ENCODE results near the gene FOXP1. TPM values are rescaled to one million over a fixed set of nuclear protein-coding genes. Genes with fewer than 3 reads are reported as not detected.
A peak's percentile ranks its signal among the peaks of the same experiment; 100 is the strongest.

FOXP1 gene
- polyA plus RNA-seq, 4 donors = 4.9 to 66.5 (median 15.3) TPM

DNA sequence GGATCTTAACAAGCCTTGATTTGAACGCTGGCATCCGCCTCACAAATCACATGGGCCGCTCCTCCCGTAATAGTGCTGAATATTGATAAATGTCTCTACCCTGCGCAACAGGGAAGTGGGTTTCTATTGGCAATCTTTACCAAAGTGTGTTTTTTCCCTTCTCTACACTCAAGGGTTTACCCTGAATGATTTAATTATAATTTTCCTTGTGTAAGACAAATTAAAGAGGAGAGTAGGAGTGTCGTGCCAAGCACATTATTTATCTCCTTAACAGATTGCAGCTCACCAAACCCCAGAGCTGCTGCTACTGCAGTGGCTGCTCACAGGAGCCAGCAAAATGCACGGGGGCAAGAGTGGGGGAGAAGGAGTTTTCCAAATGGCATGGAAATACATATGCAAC is 545.8 kb downstream of the FOXP1 start:
- H3K9me3 ChIP-seq (ENCODE audit: control insufficient read depth in 2 of 2, insufficient read depth in 1 of 2, low read depth in 1 of 2, low read length in 1 of 2) = no peaks in the 10 kb centered on the region
- FAIRE-seq (no peak), DNase-seq (no peak)
- peaks cover 0 to 3% (median 0%) of the 10 kb centered on the region in 3 donors for H3K4me1 ChIP-seq (ENCODE audit: control insufficient read depth in 3 of 3, insufficient read depth in 2 of 3, low read depth in 1 of 3, low read length in 2 of 3)
- no peak overlapping the region for H3K4me3 ChIP-seq (ENCODE audit: low read depth in 1 of 3, low read length in 3 of 3)
- H3K27me3 ChIP-seq (ENCODE audit: control insufficient read depth in 3 of 3, insufficient read depth in 3 of 3, low read length in 3 of 3) = no peaks in the 10 kb centered on the region
- no peak overlapping the region for H3K27ac ChIP-seq (ENCODE audit: low read depth in 1 of 3, low read length in 2 of 3)
- WGBS, 3 donors = 86 to 95% (median 91%) methylated on average over 7 of the region's 7 CpGs
- peaks cover 10 to 41% (median 14%) of the 10 kb centered on the region in 3 donors for H3K36me3 ChIP-seq (ENCODE audit: control insufficient read depth in 3 of 3, insufficient read depth in 2 of 3, low read depth in 1 of 3, low read length in 3 of 3)

DNA sequence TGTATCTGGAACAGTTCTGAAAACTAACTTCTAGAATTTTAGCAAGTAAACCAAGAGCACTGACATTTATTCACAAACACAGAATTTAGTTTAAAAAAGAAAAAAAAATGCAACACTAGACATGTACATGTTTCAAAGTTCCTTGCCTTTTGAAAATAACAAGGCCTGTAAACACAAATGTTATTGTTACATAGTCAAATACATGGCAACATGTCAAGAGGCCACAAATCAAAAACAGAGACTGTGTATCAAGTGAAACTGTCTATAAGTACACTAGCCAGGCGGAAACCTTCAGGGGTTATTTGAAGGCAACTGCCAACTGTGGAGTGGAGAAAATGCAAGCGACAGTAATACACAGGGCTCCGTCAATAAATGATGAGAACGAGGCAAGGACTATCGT is 547.6 kb downstream of the FOXP1 start:
- H3K4me1 ChIP-seq (ENCODE audit: control insufficient read depth in 3 of 3, insufficient read depth in 2 of 3, low read depth in 1 of 3, low read length in 2 of 3) = peaks cover 0 to 3% (median 0%) of the 10 kb centered on the region in 3 donors

DNA sequence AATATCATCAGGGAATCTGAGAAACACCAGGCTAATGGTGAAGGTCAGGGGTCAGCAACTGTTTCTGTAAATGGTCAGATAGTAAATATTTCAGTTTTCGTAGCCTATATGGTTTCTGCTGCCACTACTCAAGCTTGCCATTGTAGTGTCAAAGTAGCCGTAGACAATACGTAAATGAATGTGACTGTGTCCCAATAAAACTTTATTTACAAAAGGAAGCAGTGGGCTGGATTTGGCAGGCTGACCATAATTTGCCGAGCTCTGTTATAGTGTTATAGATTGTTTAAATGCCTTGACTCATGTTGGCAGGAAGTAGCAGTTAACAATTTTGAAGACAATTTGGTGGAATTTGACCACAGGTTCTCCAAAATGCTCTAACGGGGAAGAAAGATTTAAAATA is 548.2 kb downstream of the FOXP1 start:
- Histone ChIP-seq H3K4me3 (ENCODE audit: low read depth in 1 of 3, low read length in 3 of 3) (no peak overlapping the region), H3K27ac (ENCODE audit: low read depth in 1 of 3, low read length in 2 of 3) (no peak overlapping the region), H3K27me3 (ENCODE audit: control insufficient read depth in 3 of 3, insufficient read depth in 3 of 3, low read length in 3 of 3) (no peaks in the 10 kb centered on the region), H3K9me3 (ENCODE audit: control insufficient read depth in 2 of 2, insufficient read depth in 1 of 2, low read depth in 1 of 2, low read length in 1 of 2) (no peaks in the 10 kb centered on the region), H3K36me3 (ENCODE audit: control insufficient read depth in 3 of 3, insufficient read depth in 2 of 3, low read depth in 1 of 3, low read length in 3 of 3) (peaks cover 7 to 38% (median 8%) of the 10 kb centered on the region in 3 donors), H3K4me1 (ENCODE audit: control insufficient read depth in 3 of 3, insufficient read depth in 2 of 3, low read depth in 1 of 3, low read length in 2 of 3) (peaks cover 0 to 3% (median 0%) of the 10 kb centered on the region in 3 donors)
- WGBS, 3 donors = 67 to 77% (median 73%) methylated on average over 5 of the region's 5 CpGs
- no peak for DNase-seq
- FAIRE-seq = no peak

More for the DNA sequence above, 547.6 kb downstream of the FOXP1 start:
- FAIRE-seq (no peak), DNase-seq (no peak)
- no peak overlapping the region for H3K4me3 ChIP-seq (ENCODE audit: low read depth in 1 of 3, low read length in 3 of 3)
- no peaks in the 10 kb centered on the region for H3K9me3 ChIP-seq (ENCODE audit: control insufficient read depth in 2 of 2, insufficient read depth in 1 of 2, low read depth in 1 of 2, low read length in 1 of 2)
- H3K27ac ChIP-seq (ENCODE audit: low read depth in 1 of 3, low read length in 2 of 3) = peak overlapping the region in 1 of 3 donors; percentile 33
- H3K27me3 ChIP-seq (ENCODE audit: control insufficient read depth in 3 of 3, insufficient read depth in 3 of 3, low read length in 3 of 3) = no peaks in the 10 kb centered on the region
- WGBS, 3 donors = 69 to 91% (median 88%) methylated on average over 5 of the region's 5 CpGs
- H3K36me3 ChIP-seq (ENCODE audit: control insufficient read depth in 3 of 3, insufficient read depth in 2 of 3, low read depth in 1 of 3, low read length in 3 of 3) = peaks cover 11 to 40% (median 11%) of the 10 kb centered on the region in 3 donors

DNA sequence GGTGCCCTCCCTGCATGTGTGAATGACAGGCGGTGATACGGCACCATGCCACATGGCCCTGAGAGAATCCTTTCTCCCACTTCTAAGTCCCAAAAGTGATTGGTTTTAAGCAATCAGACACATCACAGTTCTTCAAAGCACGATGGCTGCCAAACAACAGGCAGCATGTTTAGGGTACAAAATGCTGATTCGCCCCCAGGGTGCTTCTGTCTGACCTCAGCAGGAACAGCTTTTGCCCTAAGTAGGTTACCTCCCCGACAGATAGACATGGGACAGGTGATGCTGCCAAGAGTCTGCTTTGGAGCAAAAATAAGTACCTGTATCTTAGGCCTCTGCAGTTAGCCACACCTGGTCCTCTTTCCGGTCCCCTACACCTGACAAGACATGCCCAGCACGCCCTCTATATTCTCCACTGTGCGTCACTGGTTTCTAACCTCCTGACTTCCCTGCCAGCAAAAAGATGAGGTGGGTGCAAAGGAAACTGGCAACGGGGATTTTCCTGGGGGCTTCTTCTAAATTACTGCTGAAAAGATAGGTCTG is 549.8 kb downstream of the FOXP1 start:
- Histone ChIP-seq H3K27ac (ENCODE audit: low read depth in 1 of 3, low read length in 2 of 3) (no peak overlapping the region), H3K4me3 (ENCODE audit: low read depth in 1 of 3, low read length in 3 of 3) (no peak overlapping the region), H3K27me3 (ENCODE audit: control insufficient read depth in 3 of 3, insufficient read depth in 3 of 3, low read length in 3 of 3) (no peaks in the 10 kb centered on the region), H3K4me1 (ENCODE audit: control insufficient read depth in 3 of 3, insufficient read depth in 2 of 3, low read depth in 1 of 3, low read length in 2 of 3) (peaks cover 0 to 3% (median 0%) of the 10 kb centered on the region in 3 donors), H3K36me3 (ENCODE audit: control insufficient read depth in 3 of 3, insufficient read depth in 2 of 3, low read depth in 1 of 3, low read length in 3 of 3) (peaks cover 5 to 42% (median 7%) of the 10 kb centered on the region in 3 donors), H3K9me3 (ENCODE audit: control insufficient read depth in 2 of 2, insufficient read depth in 1 of 2, low read depth in 1 of 2, low read length in 1 of 2) (no peaks in the 10 kb centered on the region)
- WGBS, 3 donors = 91 to 97% (median 95%) methylated on average over 9 of the region's 9 CpGs
- DNase-seq (no peak), FAIRE-seq (no peak)

- peak overlapping the region in 1 of 3 donors; percentile 9 for H3K27ac ChIP-seq (ENCODE audit: low read depth in 1 of 3, low read length in 2 of 3)
Observed at GRCh38 chr3:71031914-71032521, 551.5 kb downstream of the FOXP1 start.

GRCh38 chr3:71031181-71031580 is 552.3 kb downstream of the FOXP1 start:
- H3K9me3 ChIP-seq (ENCODE audit: control insufficient read depth in 2 of 2, insufficient read depth in 1 of 2, low read depth in 1 of 2, low read length in 1 of 2) = no peaks in the 10 kb centered on the region
- 59 to 67% (median 66%) methylated on average over 1 of the region's 1 CpG for WGBS, 3 donors
- no peak for DNase-seq
- H3K27ac ChIP-seq (ENCODE audit: low read depth in 1 of 3, low read length in 2 of 3) = no peak overlapping the region
- peaks cover 2 to 33% (median 7%) of the 10 kb centered on the region in 3 donors for H3K36me3 ChIP-seq (ENCODE audit: control insufficient read depth in 3 of 3, insufficient read depth in 2 of 3, low read depth in 1 of 3, low read length in 3 of 3)
- no peaks in the 10 kb centered on the region for H3K27me3 ChIP-seq (ENCODE audit: control insufficient read depth in 3 of 3, insufficient read depth in 3 of 3, low read length in 3 of 3)
- H3K4me3 ChIP-seq (ENCODE audit: low read depth in 1 of 3, low read length in 3 of 3) = no peak overlapping the region
- H3K4me1 ChIP-seq (ENCODE audit: control insufficient read depth in 3 of 3, insufficient read depth in 2 of 3, low read depth in 1 of 3, low read length in 2 of 3) = peaks cover 0 to 8% (median 0%) of the 10 kb centered on the region in 3 donors
- FAIRE-seq = no peak

More at GRCh38 chr3:71031914-71032521, 551.5 kb downstream of the FOXP1 start:
- DNase-seq (no peak), FAIRE-seq (no peak)
- no peaks in the 10 kb centered on the region for H3K9me3 ChIP-seq (ENCODE audit: control insufficient read depth in 2 of 2, insufficient read depth in 1 of 2, low read depth in 1 of 2, low read length in 1 of 2)
- WGBS, 3 donors = 78 to 95% (median 86%) methylated on average over 13 of the region's 13 CpGs
- H3K27me3 ChIP-seq (ENCODE audit: control insufficient read depth in 3 of 3, insufficient read depth in 3 of 3, low read length in 3 of 3) = no peaks in the 10 kb centered on the region
- peaks cover 0 to 3% (median 0%) of the 10 kb centered on the region in 3 donors for H3K4me1 ChIP-seq (ENCODE audit: control insufficient read depth in 3 of 3, insufficient read depth in 2 of 3, low read depth in 1 of 3, low read length in 2 of 3)
- H3K36me3 ChIP-seq (ENCODE audit: control insufficient read depth in 3 of 3, insufficient read depth in 2 of 3, low read depth in 1 of 3, low read length in 3 of 3) = peaks cover 2 to 33% (median 7%) of the 10 kb centered on the region in 3 donors
- no peak overlapping the region for H3K4me3 ChIP-seq (ENCODE audit: low read depth in 1 of 3, low read length in 3 of 3)

DNA sequence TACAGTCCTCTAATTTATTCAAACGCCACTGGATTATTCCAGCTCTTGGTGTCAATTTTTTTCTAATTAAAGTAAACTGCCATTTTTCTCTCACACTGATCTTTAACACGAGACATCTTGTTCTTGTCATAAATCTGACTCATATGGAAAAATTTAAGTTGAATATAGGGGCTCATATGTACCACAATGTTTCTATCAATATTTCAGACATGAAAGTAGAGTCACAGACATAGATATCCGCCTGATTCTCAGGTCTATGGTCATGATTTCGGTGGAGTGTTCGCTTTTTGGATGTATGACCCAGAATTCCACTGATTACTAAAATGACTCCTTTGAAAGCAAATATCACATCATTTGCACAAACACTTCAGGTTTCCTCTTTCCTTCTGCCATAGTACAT is 552.8 kb downstream of the FOXP1 start:
- H3K4me1 ChIP-seq (ENCODE audit: control insufficient read depth in 3 of 3, insufficient read depth in 2 of 3, low read depth in 1 of 3, low read length in 2 of 3) = peaks cover 0 to 7% (median 0%) of the 10 kb centered on the region in 3 donors
- no peak overlapping the region for H3K27ac ChIP-seq (ENCODE audit: low read depth in 1 of 3, low read length in 2 of 3)

GRCh38 chr3:71029770-71030169 is 553.8 kb downstream of the FOXP1 start:
- 93 to 96% (median 94%) methylated on average over 3 of the region's 3 CpGs for WGBS, 3 donors

More for the DNA sequence above, 552.8 kb downstream of the FOXP1 start:
- no peaks in the 10 kb centered on the region for H3K9me3 ChIP-seq (ENCODE audit: control insufficient read depth in 2 of 2, insufficient read depth in 1 of 2, low read depth in 1 of 2, low read length in 1 of 2)
- 86 to 93% (median 88%) methylated on average over 5 of the region's 5 CpGs for WGBS, 3 donors
- no peaks in the 10 kb centered on the region for H3K27me3 ChIP-seq (ENCODE audit: control insufficient read depth in 3 of 3, insufficient read depth in 3 of 3, low read length in 3 of 3)
- FAIRE-seq = no peak
- peaks cover 0 to 33% (median 7%) of the 10 kb centered on the region in 3 donors for H3K36me3 ChIP-seq (ENCODE audit: control insufficient read depth in 3 of 3, insufficient read depth in 2 of 3, low read depth in 1 of 3, low read length in 3 of 3)
- H3K4me3 ChIP-seq (ENCODE audit: low read depth in 1 of 3, low read length in 3 of 3) = no peak overlapping the region
- no peak for DNase-seq

More at GRCh38 chr3:71029770-71030169, 553.8 kb downstream of the FOXP1 start:
- DNase-seq (no peak), FAIRE-seq (no peak)
- H3K27me3 ChIP-seq (ENCODE audit: control insufficient read depth in 3 of 3, insufficient read depth in 3 of 3, low read length in 3 of 3) = no peaks in the 10 kb centered on the region
- H3K4me1 ChIP-seq (ENCODE audit: control insufficient read depth in 3 of 3, insufficient read depth in 2 of 3, low read depth in 1 of 3, low read length in 2 of 3) = peaks cover 0 to 13% (median 0%) of the 10 kb centered on the region in 3 donors
- peaks cover 0 to 29% (median 4%) of the 10 kb centered on the region in 3 donors for H3K36me3 ChIP-seq (ENCODE audit: control insufficient read depth in 3 of 3, insufficient read depth in 2 of 3, low read depth in 1 of 3, low read length in 3 of 3)
- no peaks in the 10 kb centered on the region for H3K9me3 ChIP-seq (ENCODE audit: control insufficient read depth in 2 of 2, insufficient read depth in 1 of 2, low read depth in 1 of 2, low read length in 1 of 2)
- no peak overlapping the region for H3K4me3 ChIP-seq (ENCODE audit: low read depth in 1 of 3, low read length in 3 of 3)
- no peak overlapping the region for H3K27ac ChIP-seq (ENCODE audit: low read depth in 1 of 3, low read length in 2 of 3)

All from small intestine (tissue), 7 donors.